Measurements from ENCODE around the gene DLST. TPM values are rescaled to one million over a fixed set of nuclear protein-coding genes. Genes with fewer than 3 reads are reported as not detected.

Gene DLST
- total RNA-seq, 1 experiment from 2014 or later = 112 TPM

DNA sequence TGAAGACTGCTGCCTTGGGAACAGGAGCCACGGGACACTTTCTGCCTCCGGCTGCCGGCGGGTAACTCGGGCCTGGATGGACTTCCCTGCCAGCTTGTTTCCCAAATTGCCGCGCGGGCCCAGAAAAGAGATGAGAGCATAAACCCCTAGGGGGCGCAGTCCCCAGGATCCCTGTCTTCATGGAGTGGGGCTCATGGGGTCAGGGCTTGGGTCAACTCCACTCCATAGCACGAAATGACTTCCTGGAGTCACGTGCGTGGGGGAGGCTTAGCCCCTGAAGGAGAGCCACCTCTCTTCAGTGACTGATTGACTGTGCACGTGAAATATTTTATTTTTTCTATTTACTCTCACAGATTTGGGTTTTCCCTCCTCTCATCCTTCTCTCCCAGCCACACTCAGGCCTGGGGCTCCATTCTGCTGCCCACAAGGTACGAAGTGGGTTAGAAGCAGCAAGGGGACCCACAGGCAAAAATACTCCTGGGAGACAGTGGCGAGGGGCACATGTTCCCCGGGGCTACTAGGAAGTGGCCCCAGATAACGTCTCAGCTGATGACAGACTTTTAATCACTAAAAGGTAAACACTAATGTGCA, 63.6 kb downstream of the DLST start:
- H3K36me3 Mint-ChIP-seq = no peaks in the 10 kb centered on the region
- POLR2A ChIA-PET = interaction anchor here (0.7 to 1.0 kb wide), 2 partner anchors 10 kb away, joined by 3 to 7 read pairs; partner anchors contain the start of gene PGF
- no peak overlapping the region for H3K4me3 Mint-ChIP-seq
- H3K27me3 Mint-ChIP-seq (ENCODE audit: low read depth) = no peaks in the 10 kb centered on the region
- no peaks in the 10 kb centered on the region for H3K9me3 Mint-ChIP-seq
- ATAC-seq (peak; percentile 58), DNase-seq (ENCODE audit: low spot score) (peak; percentile 86)
- CTCF ChIA-PET = interaction anchor here (0.6 to 4.5 kb wide), 65 partner anchors 9 to 1196 kb away, joined by 3 to 60 read pairs (median 5); partner anchors contain the start of genes ACYP1, EIF2B2, MLH3 and PGF
- no peak overlapping the region for H3K27ac Mint-ChIP-seq
- H3K4me1 Mint-ChIP-seq = peaks cover 3% of the 10 kb centered on the region
- no peak for TF ChIP-seq SMAD3 (CRISPR knock-in tag; IDR thresholded peaks at IDR 0.05; ENCODE audit: borderline replicate concordance)
- no peak for TF ChIP-seq ZNF263 (CRISPR knock-in tag; IDR thresholded peaks at IDR 0.05; ENCODE audit: low read depth)
- TF ChIP-seq CREM (CRISPR knock-in tag; IDR thresholded peaks at IDR 0.05) = no peak
- no peak for TF ChIP-seq ESRRA (CRISPR knock-in tag; IDR thresholded peaks at IDR 0.05; ENCODE audit: borderline replicate concordance)
- TF ChIP-seq, protein P1, sequence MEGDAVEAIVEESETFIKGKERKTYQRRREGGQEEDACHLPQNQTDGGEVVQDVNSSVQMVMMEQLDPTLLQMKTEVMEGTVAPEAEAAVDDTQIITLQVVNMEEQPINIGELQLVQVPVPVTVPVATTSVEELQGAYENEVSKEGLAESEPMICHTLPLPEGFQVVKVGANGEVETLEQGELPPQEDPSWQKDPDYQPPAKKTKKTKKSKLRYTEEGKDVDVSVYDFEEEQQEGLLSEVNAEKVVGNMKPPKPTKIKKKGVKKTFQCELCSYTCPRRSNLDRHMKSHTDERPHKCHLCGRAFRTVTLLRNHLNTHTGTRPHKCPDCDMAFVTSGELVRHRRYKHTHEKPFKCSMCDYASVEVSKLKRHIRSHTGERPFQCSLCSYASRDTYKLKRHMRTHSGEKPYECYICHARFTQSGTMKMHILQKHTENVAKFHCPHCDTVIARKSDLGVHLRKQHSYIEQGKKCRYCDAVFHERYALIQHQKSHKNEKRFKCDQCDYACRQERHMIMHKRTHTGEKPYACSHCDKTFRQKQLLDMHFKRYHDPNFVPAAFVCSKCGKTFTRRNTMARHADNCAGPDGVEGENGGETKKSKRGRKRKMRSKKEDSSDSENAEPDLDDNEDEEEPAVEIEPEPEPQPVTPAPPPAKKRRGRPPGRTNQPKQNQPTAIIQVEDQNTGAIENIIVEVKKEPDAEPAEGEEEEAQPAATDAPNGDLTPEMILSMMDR (IDR thresholded peaks at IDR 0.05) = peak; percentile 80
- TF ChIP-seq ATF1 (CRISPR knock-in tag; IDR thresholded peaks at IDR 0.05) = no peak
- TF ChIP-seq, protein P2, sequence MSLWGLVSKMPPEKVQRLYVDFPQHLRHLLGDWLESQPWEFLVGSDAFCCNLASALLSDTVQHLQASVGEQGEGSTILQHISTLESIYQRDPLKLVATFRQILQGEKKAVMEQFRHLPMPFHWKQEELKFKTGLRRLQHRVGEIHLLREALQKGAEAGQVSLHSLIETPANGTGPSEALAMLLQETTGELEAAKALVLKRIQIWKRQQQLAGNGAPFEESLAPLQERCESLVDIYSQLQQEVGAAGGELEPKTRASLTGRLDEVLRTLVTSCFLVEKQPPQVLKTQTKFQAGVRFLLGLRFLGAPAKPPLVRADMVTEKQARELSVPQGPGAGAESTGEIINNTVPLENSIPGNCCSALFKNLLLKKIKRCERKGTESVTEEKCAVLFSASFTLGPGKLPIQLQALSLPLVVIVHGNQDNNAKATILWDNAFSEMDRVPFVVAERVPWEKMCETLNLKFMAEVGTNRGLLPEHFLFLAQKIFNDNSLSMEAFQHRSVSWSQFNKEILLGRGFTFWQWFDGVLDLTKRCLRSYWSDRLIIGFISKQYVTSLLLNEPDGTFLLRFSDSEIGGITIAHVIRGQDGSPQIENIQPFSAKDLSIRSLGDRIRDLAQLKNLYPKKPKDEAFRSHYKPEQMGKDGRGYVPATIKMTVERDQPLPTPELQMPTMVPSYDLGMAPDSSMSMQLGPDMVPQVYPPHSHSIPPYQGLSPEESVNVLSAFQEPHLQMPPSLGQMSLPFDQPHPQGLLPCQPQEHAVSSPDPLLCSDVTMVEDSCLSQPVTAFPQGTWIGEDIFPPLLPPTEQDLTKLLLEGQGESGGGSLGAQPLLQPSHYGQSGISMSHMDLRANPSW (CRISPR knock-in tag; conservative IDR thresholded peaks at IDR 0.05; ENCODE audit: low read depth) = no peak
- TF ChIP-seq TEAD4 (CRISPR knock-in tag; IDR thresholded peaks at IDR 0.05) = no peak
- no peak for TF ChIP-seq SOX15 (CRISPR knock-in tag; IDR thresholded peaks at IDR 0.05)
- TF ChIP-seq ZNF317 (CRISPR knock-in tag; IDR thresholded peaks at IDR 0.05; ENCODE audit: borderline replicate concordance, low read depth) = no peak
- TF ChIP-seq, protein P3, sequence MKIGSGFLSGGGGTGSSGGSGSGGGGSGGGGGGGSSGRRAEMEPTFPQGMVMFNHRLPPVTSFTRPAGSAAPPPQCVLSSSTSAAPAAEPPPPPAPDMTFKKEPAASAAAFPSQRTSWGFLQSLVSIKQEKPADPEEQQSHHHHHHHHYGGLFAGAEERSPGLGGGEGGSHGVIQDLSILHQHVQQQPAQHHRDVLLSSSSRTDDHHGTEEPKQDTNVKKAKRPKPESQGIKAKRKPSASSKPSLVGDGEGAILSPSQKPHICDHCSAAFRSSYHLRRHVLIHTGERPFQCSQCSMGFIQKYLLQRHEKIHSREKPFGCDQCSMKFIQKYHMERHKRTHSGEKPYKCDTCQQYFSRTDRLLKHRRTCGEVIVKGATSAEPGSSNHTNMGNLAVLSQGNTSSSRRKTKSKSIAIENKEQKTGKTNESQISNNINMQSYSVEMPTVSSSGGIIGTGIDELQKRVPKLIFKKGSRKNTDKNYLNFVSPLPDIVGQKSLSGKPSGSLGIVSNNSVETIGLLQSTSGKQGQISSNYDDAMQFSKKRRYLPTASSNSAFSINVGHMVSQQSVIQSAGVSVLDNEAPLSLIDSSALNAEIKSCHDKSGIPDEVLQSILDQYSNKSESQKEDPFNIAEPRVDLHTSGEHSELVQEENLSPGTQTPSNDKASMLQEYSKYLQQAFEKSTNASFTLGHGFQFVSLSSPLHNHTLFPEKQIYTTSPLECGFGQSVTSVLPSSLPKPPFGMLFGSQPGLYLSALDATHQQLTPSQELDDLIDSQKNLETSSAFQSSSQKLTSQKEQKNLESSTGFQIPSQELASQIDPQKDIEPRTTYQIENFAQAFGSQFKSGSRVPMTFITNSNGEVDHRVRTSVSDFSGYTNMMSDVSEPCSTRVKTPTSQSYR (CRISPR knock-in tag; IDR thresholded peaks at IDR 0.05) = no peak
- TF ChIP-seq, protein P4, sequence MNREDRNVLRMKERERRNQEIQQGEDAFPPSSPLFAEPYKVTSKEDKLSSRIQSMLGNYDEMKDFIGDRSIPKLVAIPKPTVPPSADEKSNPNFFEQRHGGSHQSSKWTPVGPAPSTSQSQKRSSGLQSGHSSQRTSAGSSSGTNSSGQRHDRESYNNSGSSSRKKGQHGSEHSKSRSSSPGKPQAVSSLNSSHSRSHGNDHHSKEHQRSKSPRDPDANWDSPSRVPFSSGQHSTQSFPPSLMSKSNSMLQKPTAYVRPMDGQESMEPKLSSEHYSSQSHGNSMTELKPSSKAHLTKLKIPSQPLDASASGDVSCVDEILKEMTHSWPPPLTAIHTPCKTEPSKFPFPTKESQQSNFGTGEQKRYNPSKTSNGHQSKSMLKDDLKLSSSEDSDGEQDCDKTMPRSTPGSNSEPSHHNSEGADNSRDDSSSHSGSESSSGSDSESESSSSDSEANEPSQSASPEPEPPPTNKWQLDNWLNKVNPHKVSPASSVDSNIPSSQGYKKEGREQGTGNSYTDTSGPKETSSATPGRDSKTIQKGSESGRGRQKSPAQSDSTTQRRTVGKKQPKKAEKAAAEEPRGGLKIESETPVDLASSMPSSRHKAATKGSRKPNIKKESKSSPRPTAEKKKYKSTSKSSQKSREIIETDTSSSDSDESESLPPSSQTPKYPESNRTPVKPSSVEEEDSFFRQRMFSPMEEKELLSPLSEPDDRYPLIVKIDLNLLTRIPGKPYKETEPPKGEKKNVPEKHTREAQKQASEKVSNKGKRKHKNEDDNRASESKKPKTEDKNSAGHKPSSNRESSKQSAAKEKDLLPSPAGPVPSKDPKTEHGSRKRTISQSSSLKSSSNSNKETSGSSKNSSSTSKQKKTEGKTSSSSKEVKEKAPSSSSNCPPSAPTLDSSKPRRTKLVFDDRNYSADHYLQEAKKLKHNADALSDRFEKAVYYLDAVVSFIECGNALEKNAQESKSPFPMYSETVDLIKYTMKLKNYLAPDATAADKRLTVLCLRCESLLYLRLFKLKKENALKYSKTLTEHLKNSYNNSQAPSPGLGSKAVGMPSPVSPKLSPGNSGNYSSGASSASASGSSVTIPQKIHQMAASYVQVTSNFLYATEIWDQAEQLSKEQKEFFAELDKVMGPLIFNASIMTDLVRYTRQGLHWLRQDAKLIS (CRISPR knock-in tag; IDR thresholded peaks at IDR 0.05; ENCODE audit: borderline replicate concordance) = no peak
- TF ChIP-seq ETV6 (CRISPR knock-in tag; IDR thresholded peaks at IDR 0.05) = no peak
- TF ChIP-seq, protein P5, sequence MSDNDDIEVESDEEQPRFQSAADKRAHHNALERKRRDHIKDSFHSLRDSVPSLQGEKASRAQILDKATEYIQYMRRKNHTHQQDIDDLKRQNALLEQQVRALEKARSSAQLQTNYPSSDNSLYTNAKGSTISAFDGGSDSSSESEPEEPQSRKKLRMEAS (CRISPR knock-in tag; IDR thresholded peaks at IDR 0.05) = 0 out of 2 replicates have a peak, but pooled peaks have one; percentile 26
- no peak for TF ChIP-seq NR1H2 (CRISPR knock-in tag; IDR thresholded peaks at IDR 0.05)
- TF ChIP-seq, protein P6, sequence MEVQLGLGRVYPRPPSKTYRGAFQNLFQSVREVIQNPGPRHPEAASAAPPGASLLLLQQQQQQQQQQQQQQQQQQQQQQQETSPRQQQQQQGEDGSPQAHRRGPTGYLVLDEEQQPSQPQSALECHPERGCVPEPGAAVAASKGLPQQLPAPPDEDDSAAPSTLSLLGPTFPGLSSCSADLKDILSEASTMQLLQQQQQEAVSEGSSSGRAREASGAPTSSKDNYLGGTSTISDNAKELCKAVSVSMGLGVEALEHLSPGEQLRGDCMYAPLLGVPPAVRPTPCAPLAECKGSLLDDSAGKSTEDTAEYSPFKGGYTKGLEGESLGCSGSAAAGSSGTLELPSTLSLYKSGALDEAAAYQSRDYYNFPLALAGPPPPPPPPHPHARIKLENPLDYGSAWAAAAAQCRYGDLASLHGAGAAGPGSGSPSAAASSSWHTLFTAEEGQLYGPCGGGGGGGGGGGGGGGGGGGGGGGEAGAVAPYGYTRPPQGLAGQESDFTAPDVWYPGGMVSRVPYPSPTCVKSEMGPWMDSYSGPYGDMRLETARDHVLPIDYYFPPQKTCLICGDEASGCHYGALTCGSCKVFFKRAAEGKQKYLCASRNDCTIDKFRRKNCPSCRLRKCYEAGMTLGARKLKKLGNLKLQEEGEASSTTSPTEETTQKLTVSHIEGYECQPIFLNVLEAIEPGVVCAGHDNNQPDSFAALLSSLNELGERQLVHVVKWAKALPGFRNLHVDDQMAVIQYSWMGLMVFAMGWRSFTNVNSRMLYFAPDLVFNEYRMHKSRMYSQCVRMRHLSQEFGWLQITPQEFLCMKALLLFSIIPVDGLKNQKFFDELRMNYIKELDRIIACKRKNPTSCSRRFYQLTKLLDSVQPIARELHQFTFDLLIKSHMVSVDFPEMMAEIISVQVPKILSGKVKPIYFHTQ (CRISPR knock-in tag; IDR thresholded peaks at IDR 0.05) = no peak
- TF ChIP-seq, protein P7, sequence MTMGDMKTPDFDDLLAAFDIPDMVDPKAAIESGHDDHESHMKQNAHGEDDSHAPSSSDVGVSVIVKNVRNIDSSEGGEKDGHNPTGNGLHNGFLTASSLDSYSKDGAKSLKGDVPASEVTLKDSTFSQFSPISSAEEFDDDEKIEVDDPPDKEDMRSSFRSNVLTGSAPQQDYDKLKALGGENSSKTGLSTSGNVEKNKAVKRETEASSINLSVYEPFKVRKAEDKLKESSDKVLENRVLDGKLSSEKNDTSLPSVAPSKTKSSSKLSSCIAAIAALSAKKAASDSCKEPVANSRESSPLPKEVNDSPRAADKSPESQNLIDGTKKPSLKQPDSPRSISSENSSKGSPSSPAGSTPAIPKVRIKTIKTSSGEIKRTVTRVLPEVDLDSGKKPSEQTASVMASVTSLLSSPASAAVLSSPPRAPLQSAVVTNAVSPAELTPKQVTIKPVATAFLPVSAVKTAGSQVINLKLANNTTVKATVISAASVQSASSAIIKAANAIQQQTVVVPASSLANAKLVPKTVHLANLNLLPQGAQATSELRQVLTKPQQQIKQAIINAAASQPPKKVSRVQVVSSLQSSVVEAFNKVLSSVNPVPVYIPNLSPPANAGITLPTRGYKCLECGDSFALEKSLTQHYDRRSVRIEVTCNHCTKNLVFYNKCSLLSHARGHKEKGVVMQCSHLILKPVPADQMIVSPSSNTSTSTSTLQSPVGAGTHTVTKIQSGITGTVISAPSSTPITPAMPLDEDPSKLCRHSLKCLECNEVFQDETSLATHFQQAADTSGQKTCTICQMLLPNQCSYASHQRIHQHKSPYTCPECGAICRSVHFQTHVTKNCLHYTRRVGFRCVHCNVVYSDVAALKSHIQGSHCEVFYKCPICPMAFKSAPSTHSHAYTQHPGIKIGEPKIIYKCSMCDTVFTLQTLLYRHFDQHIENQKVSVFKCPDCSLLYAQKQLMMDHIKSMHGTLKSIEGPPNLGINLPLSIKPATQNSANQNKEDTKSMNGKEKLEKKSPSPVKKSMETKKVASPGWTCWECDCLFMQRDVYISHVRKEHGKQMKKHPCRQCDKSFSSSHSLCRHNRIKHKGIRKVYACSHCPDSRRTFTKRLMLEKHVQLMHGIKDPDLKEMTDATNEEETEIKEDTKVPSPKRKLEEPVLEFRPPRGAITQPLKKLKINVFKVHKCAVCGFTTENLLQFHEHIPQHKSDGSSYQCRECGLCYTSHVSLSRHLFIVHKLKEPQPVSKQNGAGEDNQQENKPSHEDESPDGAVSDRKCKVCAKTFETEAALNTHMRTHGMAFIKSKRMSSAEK (CRISPR knock-in tag; IDR thresholded peaks at IDR 0.05; ENCODE audit: borderline replicate concordance) = no peak
